Panc1 (cell line): ENCODE data around the gene FYN. TPM values are rescaled to one million over a fixed set of nuclear protein-coding genes. Genes with fewer than 3 reads are reported as not detected.

ENCODE experiments used
- ATAC-seq: fragments of 200-7000 bp; cut with Tn5 transposase; 2 replicates; pipeline ENCODE4 v1.9.1; 2020; ENCODE audit warnings: mild to moderate bottlenecking, moderate library complexity
- BruUV-seq: library from RNA; stranded (reverse); fragments of 400-500 nt; replicated peaks from 2 replicates; lab custom pipeline; 2021; lab: Mats Ljungman, UMichigan
- CTCF ChIA-PET: fragments of 300-600 bp; sonication (Branson Sonifier 250); formaldehyde crosslinking; loops from one replicate; lab custom pipeline; 2022; ENCODE audit warnings: antibody characterized with exemption; lab: Charles Lee
- POLR2A ChIA-PET: fragments of 300-600 bp; sonication (Branson Sonifier 250); formaldehyde crosslinking; loops from one replicate; lab custom pipeline; 2022; ENCODE audit warnings: antibody characterized with exemption; lab: Charles Lee
- DNase-seq: peaks from one replicate; pipeline ENCODE4 v3.0.0-alpha.2; 2010; ENCODE audit warnings: low read depth, low spot score
- H3K27ac ChIP-seq: 2 replicates; pipeline ENCODE4 v1.5.1; 2011; ENCODE audit warnings: mild to moderate bottlenecking, low read length, inconsistent platforms
- H3K27me3 ChIP-seq: fragments of 200-500 bp; sonication (Bioruptor generic); 2 replicates; pipeline ENCODE4 v1.6.0; 2014; ENCODE audit warnings: low read length, inconsistent platforms; ENCODE audit not compliant: control insufficient read depth, insufficient read depth
- H3K36me3 ChIP-seq: fragments of 200-500 bp; sonication (Bioruptor generic); 2 replicates; pipeline ENCODE4 v1.5.1; 2014; ENCODE audit warnings: inconsistent platforms, mild to moderate bottlenecking, low read length, moderate library complexity; ENCODE audit not compliant: control insufficient read depth, insufficient read depth
- H3K4me1 ChIP-seq: 2 replicates; pipeline ENCODE4 v1.5.1; 2011; ENCODE audit warnings: inconsistent platforms, mild to moderate bottlenecking, low read length, moderate library complexity; ENCODE audit not compliant: control insufficient read depth, insufficient read depth
- H3K4me3 ChIP-seq, 2 experiments: 2 replicates each; pipeline ENCODE4 v1.5.1; 2011 to 2012; ENCODE audit warnings: low read depth in 2 of 2, low read length in 2 of 2, mild to moderate bottlenecking in 2 of 2, inconsistent platforms in 1 of 2, moderate library complexity in 1 of 2
- H3K9me3 ChIP-seq: fragments of 200-500 bp; sonication (Bioruptor generic); 2 replicates; pipeline ENCODE4 v1.5.1; 2014; ENCODE audit warnings: low read depth, mild to moderate bottlenecking, inconsistent platforms, low read length, moderate library complexity; ENCODE audit not compliant: control insufficient read depth, insufficient read depth
- CTCF ChIP-seq: fragments of 450-650 bp; IDR thresholded peaks from 2 replicates; pipeline ENCODE4 v1.5.1; 2017; ENCODE audit warnings: mild to moderate bottlenecking
- POLR2AphosphoS5 ChIP-seq: IDR thresholded peaks from 2 replicates; pipeline ENCODE4 v1.6.1; 2012; ENCODE audit warnings: mild to moderate bottlenecking, low read depth, low read length, moderate library complexity
- REST ChIP-seq, 2 experiments: IDR thresholded peaks; 2 replicates each; pipeline ENCODE4 v1.6.1; 2011 to 2012; ENCODE audit warnings: low read depth in 2 of 2, control low read depth in 1 of 2, low read length in 1 of 2, mild to moderate bottlenecking in 1 of 2, moderate library complexity in 1 of 2; ENCODE audit not compliant: insufficient read depth in 1 of 2
- SIN3A ChIP-seq: IDR thresholded peaks from 2 replicates; pipeline ENCODE4 v1.6.1; 2012; ENCODE audit warnings: low read depth, mild to moderate bottlenecking, low read length, moderate library complexity, borderline replicate concordance; ENCODE audit not compliant: insufficient read depth
- TCF7L2 ChIP-seq: IDR thresholded peaks from 2 replicates; pipeline ENCODE4 v1.6.1; 2011; ENCODE audit warnings: mild to moderate bottlenecking, low read depth, low read length, inconsistent platforms
- in situ Hi-C: cut with HindIII; loops from 2 replicates; pipeline ENCODE4 v1.10.0; 2016; ENCODE audit warnings: low sequenced_read_pairs, low pct_unique_long_range_greater_than_20kb
- intact Hi-C: fragments of 100-400 bp; cut with micrococcal nuclease; formaldehyde crosslinking; loops from one replicate; pipeline ENCODE4 v1.10.0; 2022; ENCODE audit not compliant: unreplicated experiment
- total RNA-seq: library from RNA; stranded (reverse); gene quantifications from one replicate; pipeline ENCODE4 v1.2.1, GENCODE V29; 2021; ENCODE audit not compliant: unreplicated experiment

FYN gene
- total RNA-seq, 1 experiment from 2014 or later: 4.2 TPM

GRCh38 chr6:111840803-111841202 lies 32.4 kb downstream of the FYN start:
- ChIA-PET CTCF (no interaction called here), POLR2A (no interaction called here)
- DNase-seq (no peak), ATAC-seq (no peak)
- H3K27ac ChIP-seq: no peak overlapping the region
- no peaks in the 10 kb centered on the region for H3K27me3 ChIP-seq
- no peaks in the 10 kb centered on the region for H3K4me1 ChIP-seq
- TF ChIP-seq SIN3A (no peak), REST (IDR thresholded peaks at IDR 0.05; ENCODE audit: insufficient read depth in 1 of 2, low read depth in 2 of 2, low read length in 1 of 2) (no peak), POLR2AphosphoS5 (no peak), TCF7L2 (no peak), CTCF (no peak)
- intact Hi-C loops: no loop called here
- no TSS peak for BruUV-seq
- H3K9me3 ChIP-seq: no peaks in the 10 kb centered on the region
- H3K4me3 ChIP-seq: no peak overlapping the region
- in situ Hi-C loops: no loop called here
- no peaks in the 10 kb centered on the region for H3K36me3 ChIP-seq

GRCh38 chr6:111838749-111839484 lies 34.3 kb downstream of the FYN start:
- intact Hi-C loops: no loop called here
- ATAC-seq (no peak), DNase-seq (no peak)
- no peaks in the 10 kb centered on the region for H3K27me3 ChIP-seq
- H3K36me3 ChIP-seq: no peaks in the 10 kb centered on the region
- ChIA-PET CTCF (no interaction called here), POLR2A (no interaction called here)
- no peaks in the 10 kb centered on the region for H3K4me1 ChIP-seq
- H3K4me3 ChIP-seq: no peak overlapping the region
- no peak overlapping the region for H3K27ac ChIP-seq
- H3K9me3 ChIP-seq: no peaks in the 10 kb centered on the region
- in situ Hi-C loops: no loop called here
- TF ChIP-seq TCF7L2 (no peak), REST (IDR thresholded peaks at IDR 0.05; ENCODE audit: insufficient read depth in 1 of 2, low read depth in 2 of 2, low read length in 1 of 2) (no peak), CTCF (no peak), POLR2AphosphoS5 (no peak), SIN3A (no peak)
- BruUV-seq: no TSS peak
